NCI-H82 (cell line): ENCODE results near the gene UNC79.

Experiments
- DNase-seq: peaks from one replicate; lab custom pipeline; 2025; lab: John Stamatoyannopoulos, UW

Gene UNC79

GRCh38 chr14:93727917-93728650 is 297.3 kb downstream of the UNC79 start:
- DNase-seq = no peak

GRCh38 chr14:93728651-93729016 is 297.9 kb downstream of the UNC79 start:
- no peak for DNase-seq

- DNase-seq = no peak
These were observed 299.3 kb downstream of the UNC79 start for GRCh38 chr14:93729993-93730392.

GRCh38 chr14:93731753-93732152 is 301.0 kb downstream of the UNC79 start:
- no peak for DNase-seq

GRCh38 chr14:93732524-93732923 is 301.8 kb downstream of the UNC79 start:
- no peak for DNase-seq

- DNase-seq = no peak
These were observed 302.5 kb downstream of the UNC79 start for GRCh38 chr14:93733231-93733630.

GRCh38 chr14:93733631-93734030 is 302.9 kb downstream of the UNC79 start:
- DNase-seq = no peak

- peak; percentile 54 for DNase-seq
These were observed 303.5 kb downstream of the UNC79 start for GRCh38 chr14:93734086-93734822.

GRCh38 chr14:93735206-93735605 is 304.5 kb downstream of the UNC79 start:
- no peak for DNase-seq

- DNase-seq = peak; percentile 4
These were observed 305.8 kb downstream of the UNC79 start for GRCh38 chr14:93736378-93737014.

GRCh38 chr14:93737634-93738033 is 306.9 kb downstream of the UNC79 start:
- DNase-seq = no peak

- DNase-seq = no peak
These were observed 311.0 kb downstream of the UNC79 start for GRCh38 chr14:93741556-93742230.

- no peak for DNase-seq
These were observed 312.0 kb downstream of the UNC79 start for GRCh38 chr14:93742761-93743160.

GRCh38 chr14:93743270-93744060 is 312.7 kb downstream of the UNC79 start:
- no peak for DNase-seq

GRCh38 chr14:93744176-93744575 is 313.4 kb downstream of the UNC79 start:
- DNase-seq = no peak

- no peak for DNase-seq
These were observed 314.1 kb downstream of the UNC79 start for GRCh38 chr14:93744876-93745275.

GRCh38 chr14:93745603-93746273 is 315.0 kb downstream of the UNC79 start:
- DNase-seq = peak; percentile 35

GRCh38 chr14:93747102-93747501 is 316.4 kb downstream of the UNC79 start:
- no peak for DNase-seq

GRCh38 chr14:93747560-93747959 is 316.8 kb downstream of the UNC79 start:
- DNase-seq = no peak

GRCh38 chr14:93748208-93749075 is 317.7 kb downstream of the UNC79 start:
- no peak for DNase-seq
